HepG2 (cell line): Measurements from ENCODE around the gene RSF1. TPM values are rescaled to one million over a fixed set of nuclear protein-coding genes. Genes with fewer than 3 reads are reported as not detected.
A peak's percentile ranks its signal among the peaks of the same experiment; 100 is the strongest.

ENCODE experiments used
- GPN1 ChIP-seq: sonication (generic); formaldehyde crosslinking; IDR thresholded peaks from 2 replicates; pipeline ENCODE4 v1.5.1; 2020; ENCODE audit warnings: missing genetic modification reagents, borderline replicate concordance
- MAF1 ChIP-seq: sonication (generic); formaldehyde crosslinking; IDR thresholded peaks from 2 replicates; pipeline ENCODE4 v1.5.0; 2020; ENCODE audit warnings: missing genetic modification reagents, borderline replicate concordance
- NR2F6 ChIP-seq, 2 experiments: IDR thresholded peaks; 2 replicates each; pipeline ENCODE4 v1.6.1; 2016; ENCODE audit warnings: antibody characterized with exemption in 1 of 2, mild to moderate bottlenecking in 1 of 2
- RELA ChIP-seq: sonication (generic); formaldehyde crosslinking; IDR thresholded peaks from 2 replicates; pipeline ENCODE4 v1.4.0; 2020; ENCODE audit warnings: missing genetic modification reagents
- TCF12 ChIP-seq, 2 experiments: fragments of 450-650 bp in 1 of 2; sonication (generic) in 1 of 2; formaldehyde crosslinking in 1 of 2; IDR thresholded peaks; 2 replicates each; pipeline versions ENCODE4 v1.6.1 to v1.8.0; 2017 to 2022; ENCODE audit warnings: antibody characterized with exemption in 1 of 2, mild to moderate bottlenecking in 1 of 2, missing genetic modification reagents in 1 of 2, moderate library complexity in 1 of 2
- ZBTB25 ChIP-seq: IDR thresholded peaks from 2 replicates; pipeline ENCODE4 v1.6.1; 2018; ENCODE audit warnings: missing genetic modification reagents
- ZFX ChIP-seq: sonication (generic); formaldehyde crosslinking; IDR thresholded peaks from 2 replicates; pipeline ENCODE4 v1.4.0; 2020; ENCODE audit warnings: mild to moderate bottlenecking, low read depth, missing genetic modification reagents, moderate library complexity
- ZNF644 ChIP-seq: IDR thresholded peaks from 2 replicates; pipeline ENCODE4 v1.6.1; 2016; ENCODE audit warnings: low read depth
- ZNF770 ChIP-seq: sonication (generic); formaldehyde crosslinking; IDR thresholded peaks from 2 replicates; pipeline ENCODE4 v1.5.0; 2020; ENCODE audit warnings: mild to moderate bottlenecking, missing genetic modification reagents
- polyA plus RNA-seq, 8 experiments: library from polyadenylated mRNA; depleted of rRNA in 3 of 8; stranded (reverse) in 7 of 8; unstranded in 1 of 8; fragments of >200 nt; fragmentation: Illumina TruSeq in 4 of 8; extraction: Trizol in 4 of 8; gene quantifications; 2 replicates each; pipeline versions ENCODE4 v1.2.1 to v1.2.3, GENCODE V29; 2011 to 2016; ENCODE audit warnings: low read depth in 4 of 8, missing spikeins in 1 of 8, mixed read lengths in 1 of 8; ENCODE audit not compliant: insufficient read depth in 1 of 8
- total RNA-seq, 5 experiments: library from RNA; depleted of rRNA; stranded (reverse); fragments of >200 nt; fragmentation: Illumina TruSeq; extraction: Trizol; gene quantifications; 2 replicates each; pipeline ENCODE4 v1.2.3, GENCODE V29; 2016; ENCODE audit warnings: low read depth in 1 of 5
- TF ChIP-seq, protein P1 (sequence below): fragments of 450-650 bp; IDR thresholded peaks from 2 replicates; pipeline ENCODE4 v1.6.1; 2017; ENCODE audit warnings: mild to moderate bottlenecking
- TF ChIP-seq, protein P2 (sequence below): sonication (generic); formaldehyde crosslinking; IDR thresholded peaks from one replicate; pipeline ENCODE4 v1.5.1; 2020; ENCODE audit warnings: mild to moderate bottlenecking, missing genetic modification reagents; ENCODE audit errors: not compliant biosample characterization
- TF ChIP-seq, protein P3 (sequence below): sonication (generic); formaldehyde crosslinking; IDR thresholded peaks from 2 replicates; pipeline ENCODE4 v1.4.0; 2020; ENCODE audit warnings: missing genetic modification reagents

Gene RSF1
- total and polyA plus RNA-seq, 2 of the 13 experiments (the other 11 are each of a cell fraction or from before 2014, with no cell fraction given) = 15.5 to 33.1 TPM

DNA sequence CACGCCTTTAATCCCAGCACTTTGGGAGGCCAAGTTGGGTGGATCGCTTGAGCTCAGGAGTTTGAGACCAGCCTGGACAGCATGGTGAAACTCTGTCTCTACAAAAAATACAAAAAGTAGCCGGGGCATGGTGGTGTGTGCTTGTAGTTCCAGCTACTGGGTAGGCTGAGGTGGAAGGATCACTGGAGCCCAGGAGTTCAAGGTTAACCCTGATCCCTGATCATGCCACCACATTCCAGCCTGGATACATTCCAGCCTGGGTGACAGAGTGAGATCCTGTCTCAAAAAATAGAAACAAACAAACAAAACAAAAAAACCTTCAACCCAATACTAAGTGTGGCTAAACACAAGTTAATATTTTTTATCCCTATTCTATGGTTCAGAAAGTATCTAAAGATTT, 116.5 kb downstream of the RSF1 start (continued):
- TF ChIP-seq ZBTB25 (CRISPR knock-in tag) (no peak), GPN1 (CRISPR knock-in tag) (no peak), TCF12 (IDR thresholded peaks at IDR 0.05) (no peak), TCF12 (CRISPR knock-in tag; IDR thresholded peaks at IDR 0.05) (no peak), ZNF644 (CRISPR knock-in tag) (peak; percentile 72; the same call in 1 of the 2 replicates), MAF1 (CRISPR knock-in tag) (no peak), ZNF770 (CRISPR knock-in tag) (no peak), RELA (CRISPR knock-in tag) (no peak), ZFX (CRISPR knock-in tag) (no peak), NR2F6 (IDR thresholded peaks at IDR 0.05) (no peak), NR2F6 (CRISPR knock-in tag; IDR thresholded peaks at IDR 0.05) (peak; percentile 62; the same call in 1 of the 2 replicates)
- TF ChIP-seq, protein P1, sequence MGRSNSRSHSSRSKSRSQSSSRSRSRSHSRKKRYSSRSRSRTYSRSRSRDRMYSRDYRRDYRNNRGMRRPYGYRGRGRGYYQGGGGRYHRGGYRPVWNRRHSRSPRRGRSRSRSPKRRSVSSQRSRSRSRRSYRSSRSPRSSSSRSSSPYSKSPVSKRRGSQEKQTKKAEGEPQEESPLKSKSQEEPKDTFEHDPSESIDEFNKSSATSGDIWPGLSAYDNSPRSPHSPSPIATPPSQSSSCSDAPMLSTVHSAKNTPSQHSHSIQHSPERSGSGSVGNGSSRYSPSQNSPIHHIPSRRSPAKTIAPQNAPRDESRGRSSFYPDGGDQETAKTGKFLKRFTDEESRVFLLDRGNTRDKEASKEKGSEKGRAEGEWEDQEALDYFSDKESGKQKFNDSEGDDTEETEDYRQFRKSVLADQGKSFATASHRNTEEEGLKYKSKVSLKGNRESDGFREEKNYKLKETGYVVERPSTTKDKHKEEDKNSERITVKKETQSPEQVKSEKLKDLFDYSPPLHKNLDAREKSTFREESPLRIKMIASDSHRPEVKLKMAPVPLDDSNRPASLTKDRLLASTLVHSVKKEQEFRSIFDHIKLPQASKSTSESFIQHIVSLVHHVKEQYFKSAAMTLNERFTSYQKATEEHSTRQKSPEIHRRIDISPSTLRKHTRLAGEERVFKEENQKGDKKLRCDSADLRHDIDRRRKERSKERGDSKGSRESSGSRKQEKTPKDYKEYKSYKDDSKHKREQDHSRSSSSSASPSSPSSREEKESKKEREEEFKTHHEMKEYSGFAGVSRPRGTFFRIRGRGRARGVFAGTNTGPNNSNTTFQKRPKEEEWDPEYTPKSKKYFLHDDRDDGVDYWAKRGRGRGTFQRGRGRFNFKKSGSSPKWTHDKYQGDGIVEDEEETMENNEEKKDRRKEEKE = no peak
- TF ChIP-seq, protein P2, sequence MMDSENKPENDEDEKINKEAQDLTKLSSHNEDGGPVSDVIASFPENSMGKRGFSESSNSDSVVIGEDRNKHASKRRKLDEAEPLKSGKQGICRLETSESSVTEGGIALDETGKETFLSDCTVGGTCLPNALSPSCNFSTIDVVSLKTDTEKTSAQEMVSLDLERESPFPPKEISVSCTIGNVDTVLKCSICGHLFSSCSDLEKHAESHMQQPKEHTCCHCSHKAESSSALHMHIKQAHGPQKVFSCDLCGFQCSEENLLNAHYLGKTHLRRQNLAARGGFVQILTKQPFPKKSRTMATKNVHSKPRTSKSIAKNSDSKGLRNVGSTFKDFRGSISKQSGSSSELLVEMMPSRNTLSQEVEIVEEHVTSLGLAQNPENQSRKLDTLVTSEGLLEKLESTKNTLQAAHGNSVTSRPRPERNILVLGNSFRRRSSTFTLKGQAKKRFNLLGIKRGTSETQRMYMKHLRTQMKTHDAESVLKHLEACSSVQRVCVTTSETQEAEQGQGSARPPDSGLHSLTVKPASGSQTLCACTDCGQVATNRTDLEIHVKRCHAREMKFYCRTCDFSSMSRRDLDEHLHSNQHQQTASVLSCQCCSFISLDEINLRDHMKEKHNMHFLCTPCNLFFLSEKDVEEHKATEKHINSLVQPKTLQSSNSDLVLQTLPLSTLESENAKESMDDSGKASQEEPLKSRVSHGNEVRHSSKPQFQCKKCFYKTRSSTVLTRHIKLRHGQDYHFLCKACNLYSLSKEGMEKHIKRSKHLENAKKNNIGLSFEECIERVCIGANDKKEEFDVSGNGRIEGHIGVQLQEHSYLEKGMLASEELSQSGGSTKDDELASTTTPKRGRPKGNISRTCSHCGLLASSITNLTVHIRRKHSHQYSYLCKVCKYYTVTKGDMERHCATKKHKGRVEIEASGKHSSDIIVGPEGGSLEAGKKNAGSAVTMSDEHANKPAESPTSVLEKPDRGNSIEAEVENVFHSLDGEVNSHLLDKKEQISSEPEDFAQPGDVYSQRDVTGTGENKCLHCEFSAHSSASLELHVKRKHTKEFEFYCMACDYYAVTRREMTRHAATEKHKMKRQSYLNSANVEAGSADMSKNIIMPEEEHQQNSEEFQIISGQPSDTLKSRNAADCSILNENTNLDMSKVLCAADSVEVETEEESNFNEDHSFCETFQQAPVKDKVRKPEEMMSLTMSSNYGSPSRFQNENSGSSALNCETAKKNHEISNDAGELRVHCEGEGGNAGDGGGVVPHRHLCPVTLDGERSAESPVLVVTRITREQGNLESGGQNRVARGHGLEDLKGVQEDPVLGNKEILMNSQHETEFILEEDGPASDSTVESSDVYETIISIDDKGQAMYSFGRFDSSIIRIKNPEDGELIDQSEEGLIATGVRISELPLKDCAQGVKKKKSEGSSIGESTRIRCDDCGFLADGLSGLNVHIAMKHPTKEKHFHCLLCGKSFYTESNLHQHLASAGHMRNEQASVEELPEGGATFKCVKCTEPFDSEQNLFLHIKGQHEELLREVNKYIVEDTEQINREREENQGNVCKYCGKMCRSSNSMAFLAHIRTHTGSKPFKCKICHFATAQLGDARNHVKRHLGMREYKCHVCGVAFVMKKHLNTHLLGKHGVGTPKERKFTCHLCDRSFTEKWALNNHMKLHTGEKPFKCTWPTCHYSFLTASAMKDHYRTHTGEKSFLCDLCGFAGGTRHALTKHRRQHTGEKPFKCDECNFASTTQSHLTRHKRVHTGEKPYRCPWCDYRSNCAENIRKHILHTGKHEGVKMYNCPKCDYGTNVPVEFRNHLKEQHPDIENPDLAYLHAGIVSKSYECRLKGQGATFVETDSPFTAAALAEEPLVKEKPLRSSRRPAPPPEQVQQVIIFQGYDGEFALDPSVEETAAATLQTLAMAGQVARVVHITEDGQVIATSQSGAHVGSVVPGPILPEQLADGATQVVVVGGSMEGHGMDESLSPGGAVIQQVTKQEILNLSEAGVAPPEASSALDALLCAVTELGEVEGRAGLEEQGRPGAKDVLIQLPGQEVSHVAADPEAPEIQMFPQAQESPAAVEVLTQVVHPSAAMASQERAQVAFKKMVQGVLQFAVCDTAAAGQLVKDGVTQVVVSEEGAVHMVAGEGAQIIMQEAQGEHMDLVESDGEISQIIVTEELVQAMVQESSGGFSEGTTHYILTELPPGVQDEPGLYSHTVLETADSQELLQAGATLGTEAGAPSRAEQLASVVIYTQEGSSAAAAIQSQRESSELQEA = no peak
- TF ChIP-seq, protein P3, sequence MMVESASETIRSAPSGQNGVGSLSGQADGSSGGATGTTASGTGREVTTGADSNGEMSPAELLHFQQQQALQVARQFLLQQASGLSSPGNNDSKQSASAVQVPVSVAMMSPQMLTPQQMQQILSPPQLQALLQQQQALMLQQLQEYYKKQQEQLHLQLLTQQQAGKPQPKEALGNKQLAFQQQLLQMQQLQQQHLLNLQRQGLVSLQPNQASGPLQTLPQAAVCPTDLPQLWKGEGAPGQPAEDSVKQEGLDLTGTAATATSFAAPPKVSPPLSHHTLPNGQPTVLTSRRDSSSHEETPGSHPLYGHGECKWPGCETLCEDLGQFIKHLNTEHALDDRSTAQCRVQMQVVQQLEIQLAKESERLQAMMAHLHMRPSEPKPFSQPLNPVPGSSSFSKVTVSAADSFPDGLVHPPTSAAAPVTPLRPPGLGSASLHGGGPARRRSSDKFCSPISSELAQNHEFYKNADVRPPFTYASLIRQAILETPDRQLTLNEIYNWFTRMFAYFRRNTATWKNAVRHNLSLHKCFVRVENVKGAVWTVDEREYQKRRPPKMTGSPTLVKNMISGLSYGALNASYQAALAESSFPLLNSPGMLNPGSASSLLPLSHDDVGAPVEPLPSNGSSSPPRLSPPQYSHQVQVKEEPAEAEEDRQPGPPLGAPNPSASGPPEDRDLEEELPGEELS = peak; percentile 57
